HCT116 (cell line): ENCODE data around the gene CBY1. TPM values are rescaled to one million over a fixed set of nuclear protein-coding genes. Genes with fewer than 3 reads are reported as not detected.

ENCODE experiments used
- ATAC-seq: fragments of 200-7000 bp; cut with Tn5 transposase; 2 replicates; pipeline ENCODE4 v1.9.1; 2020; ENCODE audit warnings: mild to moderate bottlenecking, moderate library complexity
- BruUV-seq: library from RNA; stranded (reverse); fragments of 400-500 nt; replicated peaks from 2 replicates; lab custom pipeline; 2021; lab: Mats Ljungman, UMichigan
- CTCF ChIA-PET: fragments of 300-600 bp; sonication (Branson Sonifier 250); formaldehyde crosslinking; loops from one replicate; lab custom pipeline; 2021; ENCODE audit warnings: antibody characterized with exemption; lab: Charles Lee
- POLR2A ChIA-PET: fragments of 300-600, 350-600 bp; sonication (Branson Sonifier 250); formaldehyde crosslinking; loops from one replicate; lab custom pipeline; 2021; ENCODE audit warnings: antibody characterized with exemption; lab: Charles Lee
- RAD21 ChIA-PET, 2 experiments: fragments of 300-600 bp; sonication (Branson Sonifier 250); formaldehyde crosslinking; loops; one replicate each; lab custom pipeline; 2023; ENCODE audit warnings: low total read pairs in 2 of 2; ENCODE audit not compliant: uncharacterized antibody in 2 of 2, unreplicated experiment in 2 of 2, low non-redundant PET in 1 of 2; lab: Charles Lee
- DNase-seq: peaks from one replicate; pipeline ENCODE4 v3.0.0-alpha.2; 2010; ENCODE audit warnings: low read depth, low spot score
- H2AFZ ChIP-seq: fragments of 200-600 bp; shearing (Covaris generic), sonication (generic); 2 replicates; pipeline ENCODE4 v1.6.1; 2017; ENCODE audit warnings: low read depth, mixed run types, mixed read lengths, antibody characterized with exemption, low read length; ENCODE audit not compliant: poor library complexity, severe bottlenecking
- H3K27ac ChIP-seq: 2 replicates; pipeline ENCODE4 v1.5.1; 2012; ENCODE audit warnings: low read depth, low read length
- H3K27me3 ChIP-seq: fragments of 200-600 bp; sonication (generic); 2 replicates; pipeline ENCODE4 v1.6.1; 2016; ENCODE audit warnings: mixed run types, low read length, mixed read lengths; ENCODE audit not compliant: insufficient read depth
- H3K36me3 ChIP-seq, 2 experiments: fragments of 200-500 bp in 1 of 2; fragments of 200-600 bp in 1 of 2; sonication (Bioruptor generic) in 1 of 2; sonication (generic) in 1 of 2; 2 replicates each; pipeline versions ENCODE4 v1.5.1 to v1.6.1; 2014 to 2016; ENCODE audit warnings: low read length in 2 of 2, inconsistent platforms in 1 of 2, mixed read lengths in 1 of 2, mixed run types in 1 of 2; ENCODE audit not compliant: insufficient read depth in 2 of 2, control insufficient read depth in 1 of 2
- H3K4me1 ChIP-seq, 2 experiments: fragments of 200-600 bp in 1 of 2; sonication (generic) in 1 of 2; 2 replicates each; pipeline versions ENCODE4 v1.5.1 to v1.6.1; 2012 to 2017; ENCODE audit warnings: low read length in 2 of 2, inconsistent platforms in 1 of 2, mild to moderate bottlenecking in 1 of 2, mixed read lengths in 1 of 2, mixed run types in 1 of 2, moderate library complexity in 1 of 2; ENCODE audit not compliant: insufficient read depth in 2 of 2, control insufficient read depth in 1 of 2
- H3K4me2 ChIP-seq: fragments of 200-600 bp; sonication (generic); 2 replicates; pipeline ENCODE4 v1.6.1; 2017; ENCODE audit warnings: mixed run types, low read length, mixed read lengths
- H3K4me3 ChIP-seq, 2 experiments: fragments of 200-600 bp in 1 of 2; sonication (generic) in 1 of 2; replicated peaks in 1 of 2; 2 replicates each; pipeline ENCODE4 v1.5.1; 2011 to 2016; ENCODE audit warnings: low read length in 2 of 2, control low read depth in 1 of 2, low read depth in 1 of 2, mild to moderate bottlenecking in 1 of 2, mixed read lengths in 1 of 2, mixed run types in 1 of 2
- H3K79me2 ChIP-seq: fragments of 200-600 bp; sonication (generic); 2 replicates; pipeline ENCODE4 v1.6.1; 2017; ENCODE audit warnings: mild to moderate bottlenecking, mixed run types, low read length, moderate library complexity, mixed read lengths; ENCODE audit not compliant: insufficient read depth
- H3K9ac ChIP-seq: fragments of 200-600 bp; sonication (generic); 2 replicates; pipeline ENCODE4 v1.6.1; 2016; ENCODE audit warnings: low read length, mixed read lengths
- H3K9me2 ChIP-seq: fragments of 200-600 bp; sonication (generic), shearing (Covaris generic); 2 replicates; pipeline ENCODE4 v1.6.1; 2017; ENCODE audit warnings: mixed run types, mild to moderate bottlenecking, moderate library complexity; ENCODE audit not compliant: insufficient read depth
- H3K9me3 ChIP-seq, 2 experiments: fragments of 200-500 bp in 1 of 2; fragments of 200-600 bp in 1 of 2; sonication (Bioruptor generic) in 1 of 2; sonication (generic) in 1 of 2; 2 replicates each; pipeline ENCODE4 v1.6.1; 2014 to 2017; ENCODE audit warnings: low read length in 2 of 2, mixed read lengths in 2 of 2, inconsistent platforms in 1 of 2, low read depth in 1 of 2, mild to moderate bottlenecking in 1 of 2, mixed run types in 1 of 2, moderate library complexity in 1 of 2; ENCODE audit not compliant: control insufficient read depth in 1 of 2, insufficient read depth in 1 of 2
- H4K20me1 ChIP-seq: fragments of 200-600 bp; sonication (generic), shearing (Covaris generic); 2 replicates; pipeline ENCODE4 v1.6.1; 2017; ENCODE audit warnings: mixed run types, mild to moderate bottlenecking, moderate library complexity; ENCODE audit not compliant: insufficient read depth
- ATF3 ChIP-seq: IDR thresholded peaks from 2 replicates; pipeline ENCODE4 v1.6.1; 2012
- CBX3 ChIP-seq: IDR thresholded peaks from 2 replicates; pipeline ENCODE4 v1.6.1; 2012; ENCODE audit warnings: low read depth
- EGR1 ChIP-seq: IDR thresholded peaks from 2 replicates; pipeline ENCODE4 v1.6.1; 2012; ENCODE audit warnings: low read depth
- ELF1 ChIP-seq: IDR thresholded peaks from 2 replicates; pipeline ENCODE4 v1.6.1; 2012; ENCODE audit warnings: low read depth, borderline replicate concordance
- EZH2 ChIP-seq: fragments of 200-600 bp; sonication (generic); IDR thresholded peaks from 2 replicates; pipeline ENCODE4 v1.6.1; 2017; ENCODE audit warnings: antibody characterized with exemption, mixed run types
- EZH2phosphoT487 ChIP-seq: fragments of 200-600 bp; IDR thresholded peaks from 2 replicates; pipeline ENCODE4 v1.6.1; 2018; ENCODE audit warnings: antibody characterized with exemption, borderline replicate concordance
- FOSL1 ChIP-seq: IDR thresholded peaks from 2 replicates; pipeline ENCODE4 v1.6.1; 2012; ENCODE audit warnings: low read depth
- JUND ChIP-seq: IDR thresholded peaks from 2 replicates; pipeline ENCODE4 v1.6.1; 2012
- POLR2A ChIP-seq: IDR thresholded peaks from 2 replicates; pipeline ENCODE4 v1.7.0; 2011; ENCODE audit warnings: borderline replicate concordance; ENCODE audit not compliant: insufficient read depth, insufficient read length; ENCODE audit errors: extremely low read depth
- POLR2AphosphoS5 ChIP-seq: IDR thresholded peaks from 2 replicates; pipeline ENCODE4 v1.6.1; 2011; ENCODE audit warnings: mild to moderate bottlenecking, low read depth, low read length, moderate library complexity
- RAD21 ChIP-seq: IDR thresholded peaks from 2 replicates; pipeline ENCODE4 v1.6.1; 2012; ENCODE audit warnings: low read depth, mild to moderate bottlenecking
- REST ChIP-seq: IDR thresholded peaks from 2 replicates; pipeline ENCODE4 v1.6.1; 2012; ENCODE audit warnings: low read depth
- SIN3A ChIP-seq: IDR thresholded peaks from 2 replicates; pipeline ENCODE4 v1.6.1; 2012; ENCODE audit warnings: low read depth
- SP1 ChIP-seq: IDR thresholded peaks from 2 replicates; pipeline ENCODE4 v1.6.1; 2012; ENCODE audit warnings: low read depth
- TCF7L2 ChIP-seq: IDR thresholded peaks from 2 replicates; pipeline ENCODE4 v1.7.0; 2011; ENCODE audit warnings: borderline replicate concordance, inconsistent platforms; ENCODE audit not compliant: insufficient read depth, insufficient read length; ENCODE audit errors: extremely low read depth
- YY1 ChIP-seq: IDR thresholded peaks from 2 replicates; pipeline ENCODE4 v1.6.1; 2011; ENCODE audit warnings: low read length, low read depth, moderate library complexity, mild to moderate bottlenecking; ENCODE audit not compliant: insufficient replicate concordance; ENCODE audit errors: extremely low read depth
- ZFX ChIP-seq: fragments of 450-650 bp; IDR thresholded peaks from 2 replicates; pipeline ENCODE4 v1.6.1; 2017
- ZNF274 ChIP-seq: fragments of 200-500 bp; sonication (Bioruptor generic); IDR thresholded peaks from 2 replicates; pipeline ENCODE4 v1.6.1; 2014; ENCODE audit warnings: mild to moderate bottlenecking, low read depth, low read length, inconsistent platforms
- intact Hi-C: fragments of 100-400 bp; cut with micrococcal nuclease; formaldehyde crosslinking; loops from 2 replicates; pipeline ENCODE4 v1.10.0; 2022
- total RNA-seq: library from RNA; stranded (reverse); gene quantifications from one replicate; pipeline ENCODE4 v1.2.1, GENCODE V29; 2021; ENCODE audit not compliant: unreplicated experiment
- TF ChIP-seq, protein P1 (sequence below): IDR thresholded peaks from 2 replicates; pipeline ENCODE4 v1.6.1; 2012

CBY1 gene
- total RNA-seq, 1 experiment from 2014 or later, result 27.6 TPM

DNA sequence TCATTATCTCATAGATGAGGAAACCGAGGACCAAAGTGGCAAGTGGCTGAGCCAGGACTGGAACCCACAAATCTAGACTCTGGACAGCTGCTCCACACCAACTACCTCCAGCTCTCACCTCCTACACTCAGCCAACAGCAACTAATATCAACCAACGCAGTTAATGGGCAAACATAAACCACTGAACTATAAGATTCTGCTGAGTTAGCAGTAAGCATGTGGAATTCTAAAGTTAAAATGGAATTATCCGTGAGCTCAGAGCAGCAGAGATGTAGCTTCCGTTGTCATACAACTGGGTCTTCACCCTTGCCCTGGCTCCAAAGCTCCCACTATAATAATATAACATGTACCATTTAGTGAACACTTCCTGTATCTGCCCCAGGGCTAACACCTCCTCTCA lies 27.3 kb upstream of the CBY1 start:
- no peaks in the 10 kb centered on the region for H4K20me1 ChIP-seq
- ChIA-PET RAD21 (no interaction called here), CTCF (no interaction called here)
- no peak overlapping the region for H3K4me3 ChIP-seq
- no peak overlapping the region for H3K9ac ChIP-seq
- H3K27ac ChIP-seq, result no peak overlapping the region
- H3K9me2 ChIP-seq, result no peaks in the 10 kb centered on the region
- DNase-seq, result no peak
- H3K36me3 ChIP-seq, result peaks cover 0 to 4% of the 10 kb centered on the region in 2 experiments; a peak in 1 of 4 replicates
- intact Hi-C loops, result no loop called here
- no peaks in the 10 kb centered on the region for H3K79me2 ChIP-seq
- no TSS peak for BruUV-seq
- H3K4me1 ChIP-seq, result no peaks in the 10 kb centered on the region
- no peaks in the 10 kb centered on the region for H3K27me3 ChIP-seq
- no peak overlapping the region for H3K4me2 ChIP-seq
- TF ChIP-seq, protein P1, sequence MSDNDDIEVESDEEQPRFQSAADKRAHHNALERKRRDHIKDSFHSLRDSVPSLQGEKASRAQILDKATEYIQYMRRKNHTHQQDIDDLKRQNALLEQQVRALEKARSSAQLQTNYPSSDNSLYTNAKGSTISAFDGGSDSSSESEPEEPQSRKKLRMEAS, result no peak
- TF ChIP-seq TCF7L2 (no peak), EGR1 (no peak), RAD21 (no peak), ZFX (no peak), POLR2AphosphoS5 (no peak), POLR2A (no peak), SP1 (no peak), ATF3 (no peak)
- TF ChIP-seq, all 23 proteins: peak for 0
- no peak for ATAC-seq
- Histone ChIP-seq H3K9me3 (no peaks in the 10 kb centered on the region), H2AFZ (no peak overlapping the region)
- POLR2A ChIA-PET, result no interaction called here

GRCh38 chr22:38631724-38632123 lies 24.7 kb upstream of the CBY1 start:
- H3K4me1 ChIP-seq, result no peaks in the 10 kb centered on the region
- H2AFZ ChIP-seq, result no peak overlapping the region
- no peak overlapping the region for H3K4me2 ChIP-seq
- no peaks in the 10 kb centered on the region for H3K79me2 ChIP-seq
- ChIA-PET RAD21 (no interaction called here), POLR2A (no interaction called here), CTCF (no interaction called here)
- intact Hi-C loops, result no loop called here
- no TSS peak for BruUV-seq
- H3K27ac ChIP-seq, result no peak overlapping the region
- H3K9me3 ChIP-seq, result no peaks in the 10 kb centered on the region
- DNase-seq (no peak), ATAC-seq (no peak)
- H3K4me3 ChIP-seq, result no peak overlapping the region
- H3K9me2 ChIP-seq, result no peaks in the 10 kb centered on the region
- peaks cover 0 to 7% of the 10 kb centered on the region in 2 experiments; a peak in 2 of 4 replicates for H3K36me3 ChIP-seq
- H4K20me1 ChIP-seq, result no peaks in the 10 kb centered on the region
- no peaks in the 10 kb centered on the region for H3K27me3 ChIP-seq
- no peak overlapping the region for H3K9ac ChIP-seq
- TF ChIP-seq ZFX (no peak), ZNF274 (no peak), POLR2AphosphoS5 (no peak), JUND (no peak), CBX3 (no peak), RAD21 (no peak), EZH2phosphoT487 (no peak), REST (no peak), ELF1 (no peak), FOSL1 (no peak), TCF7L2 (no peak), SIN3A (no peak), ATF3 (no peak), EZH2 (no peak), YY1 (no peak), EGR1 (no peak)
